AG04449 (cell line): Measurements from ENCODE around the gene GABPB2.

Experiments used
- CTCF ChIA-PET: fragments of 350-600 bp; formaldehyde crosslinking; extraction: SDS; loops from one replicate; lab custom pipeline; 2021; ENCODE audit warnings: antibody characterized with exemption; lab: Yijun Ruan, JAX
- POLR2A ChIA-PET: fragments of 400-600, 350-600 bp; formaldehyde crosslinking; extraction: SDS; loops from one replicate; lab custom pipeline; 2020; ENCODE audit warnings: antibody characterized with exemption, inconsistent platforms; lab: Yijun Ruan, JAX
- DNase-seq: peaks from one replicate; pipeline ENCODE4 v3.0.0-alpha.2; 2010; ENCODE audit warnings: low read depth, low spot score
- H3K4me3 ChIP-seq: 2 replicates; pipeline ENCODE4 v1.5.1; 2011; ENCODE audit warnings: low read depth, mild to moderate bottlenecking, control low read depth, low read length
- TF ChIP-seq, protein P1 (sequence below): IDR thresholded peaks from one replicate; pipeline ENCODE4 v1.5.1; 2011; ENCODE audit warnings: mild to moderate bottlenecking, moderate library complexity, low read length, control low read depth, inconsistent platforms; ENCODE audit not compliant: insufficient read depth; ENCODE audit errors: missing control alignments

The GABPB2 gene

DNA sequence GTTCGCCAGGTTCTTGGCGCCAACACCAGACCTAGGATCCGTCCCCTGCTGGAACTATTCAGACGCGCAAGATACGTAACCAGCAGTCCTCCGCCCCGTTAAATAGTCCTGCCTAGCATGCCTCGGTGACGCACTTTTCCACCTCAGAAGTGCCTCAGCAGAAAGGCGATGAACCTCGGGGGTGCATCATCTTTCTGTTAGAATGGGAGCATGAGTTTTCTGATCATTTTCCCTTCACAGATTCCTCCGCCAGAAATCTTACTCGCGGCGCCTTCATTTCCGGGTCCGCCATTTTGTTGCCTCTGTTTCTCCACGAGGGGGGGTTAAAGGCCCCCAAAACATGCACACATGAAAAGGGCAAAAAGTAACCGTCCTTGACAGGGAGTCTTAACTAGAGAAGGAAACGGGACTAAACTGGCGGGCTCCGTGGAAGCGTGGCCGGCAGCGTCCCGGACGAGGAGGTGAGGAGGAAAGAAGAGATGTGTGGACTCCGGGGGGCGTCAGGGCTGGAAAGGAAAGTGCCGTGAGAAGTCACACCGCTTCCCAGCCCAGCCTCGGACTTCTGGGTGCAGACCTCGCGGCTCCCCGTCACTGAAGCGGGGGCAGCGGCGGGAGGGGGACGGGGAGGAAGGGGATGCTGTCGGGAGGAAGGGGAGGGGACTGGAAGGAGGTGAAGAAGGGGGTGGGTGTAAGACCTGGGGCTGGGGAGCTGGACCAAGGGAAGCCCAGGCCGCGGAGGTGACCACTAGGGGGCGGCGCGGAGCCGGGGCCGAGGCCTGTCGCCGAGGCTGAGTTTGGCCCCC, at the start of gene GABPB2:
Gene GABPB2, plus strand, starts transcription at position 288 of the 803 bp plus-strand sequence. CDS start 17,429 bp downstream, outside the sequence.
- POLR2A ChIA-PET: interaction anchor here (0.6 to 1.0 kb wide), 3 partner anchors 8 to 13 kb away, joined by 3 to 5 read pairs (median 3); partner anchors contain the start of gene CDC42SE1
- peak within 1 kb of the TSS; percentile 80 for H3K4me3 ChIP-seq

DNA sequence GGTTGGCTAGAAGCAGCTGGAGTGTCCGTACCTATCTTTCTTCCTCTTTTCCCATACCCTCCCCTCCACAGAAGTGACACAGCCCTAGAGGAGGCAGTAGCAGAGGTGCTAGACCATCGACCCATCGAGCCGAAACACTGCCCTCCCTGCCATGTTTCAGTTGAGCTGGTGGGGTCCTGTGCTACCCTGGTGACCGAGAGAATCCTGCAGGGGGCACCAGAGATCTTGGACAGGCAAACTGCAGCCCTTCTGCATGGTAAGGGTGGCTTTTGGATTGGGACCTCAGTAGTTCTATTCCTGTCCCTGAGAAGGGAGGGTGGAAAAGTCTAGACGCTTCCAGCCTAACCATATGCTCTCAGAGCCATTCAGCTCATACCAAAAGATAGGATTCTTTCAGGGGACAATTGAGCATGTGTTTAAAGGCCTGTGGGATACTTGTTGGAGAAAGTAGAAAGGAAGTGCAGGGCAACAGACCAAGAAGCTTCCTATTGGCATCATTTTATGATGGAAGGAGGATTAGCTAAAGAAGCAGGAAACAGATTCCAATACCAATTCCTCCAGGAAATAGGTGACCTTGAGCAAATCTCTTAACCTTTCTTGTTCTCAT, 45.9 kb upstream of the GABPB2 start:
- TF ChIP-seq, protein P1, sequence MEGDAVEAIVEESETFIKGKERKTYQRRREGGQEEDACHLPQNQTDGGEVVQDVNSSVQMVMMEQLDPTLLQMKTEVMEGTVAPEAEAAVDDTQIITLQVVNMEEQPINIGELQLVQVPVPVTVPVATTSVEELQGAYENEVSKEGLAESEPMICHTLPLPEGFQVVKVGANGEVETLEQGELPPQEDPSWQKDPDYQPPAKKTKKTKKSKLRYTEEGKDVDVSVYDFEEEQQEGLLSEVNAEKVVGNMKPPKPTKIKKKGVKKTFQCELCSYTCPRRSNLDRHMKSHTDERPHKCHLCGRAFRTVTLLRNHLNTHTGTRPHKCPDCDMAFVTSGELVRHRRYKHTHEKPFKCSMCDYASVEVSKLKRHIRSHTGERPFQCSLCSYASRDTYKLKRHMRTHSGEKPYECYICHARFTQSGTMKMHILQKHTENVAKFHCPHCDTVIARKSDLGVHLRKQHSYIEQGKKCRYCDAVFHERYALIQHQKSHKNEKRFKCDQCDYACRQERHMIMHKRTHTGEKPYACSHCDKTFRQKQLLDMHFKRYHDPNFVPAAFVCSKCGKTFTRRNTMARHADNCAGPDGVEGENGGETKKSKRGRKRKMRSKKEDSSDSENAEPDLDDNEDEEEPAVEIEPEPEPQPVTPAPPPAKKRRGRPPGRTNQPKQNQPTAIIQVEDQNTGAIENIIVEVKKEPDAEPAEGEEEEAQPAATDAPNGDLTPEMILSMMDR: peak; percentile 79
- no peak for DNase-seq
- ChIA-PET POLR2A (no interaction called here), CTCF (interaction anchor here (0.6 to 3.0 kb wide), 33 partner anchors 10 to 151 kb away, joined by 3 to 19 read pairs (median 4); partner anchors contain the start of genes BNIPL, C1orf56, LYSMD1 and MINDY1)
- no peak overlapping the region for H3K4me3 ChIP-seq

More for the DNA sequence above, at the start of gene GABPB2:
- CTCF ChIA-PET: interaction anchor here (0.7 to 4.7 kb wide), 14 partner anchors 9 to 103 kb away, joined by 3 to 44 read pairs (median 4); partner anchors contain the start of genes C1orf56, CDC42SE1 and MLLT11
- TF ChIP-seq, protein P1: peak; percentile 94
- DNase-seq: peak; percentile 89

DNA sequence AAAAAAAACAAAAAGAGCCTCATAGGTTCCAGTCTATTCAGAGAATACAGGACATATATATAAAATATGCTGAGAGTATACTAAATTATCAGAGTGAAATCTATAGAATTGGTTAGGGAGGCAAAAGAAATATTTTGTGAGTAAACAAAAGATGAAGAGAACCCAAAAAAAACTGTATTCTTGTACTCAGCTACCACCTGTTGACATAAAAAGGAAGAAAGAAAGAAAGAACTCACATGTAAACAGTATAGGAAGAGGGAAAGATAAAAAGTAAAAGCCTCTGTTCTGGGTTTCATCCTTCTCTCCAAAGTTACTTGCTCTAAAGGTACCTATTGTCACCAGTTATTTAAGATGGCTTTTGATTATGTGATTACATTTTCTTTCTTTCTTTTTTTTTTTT, 44.1 kb upstream of the GABPB2 start:
- ChIA-PET CTCF (interaction anchor here (0.6 to 3.3 kb wide), 5 partner anchors 12 to 73 kb away, joined by 3 to 19 read pairs (median 4); partner anchors contain the start of genes C1orf56 and MINDY1), POLR2A (no interaction called here)
- TF ChIP-seq, protein P1: no peak
- no peak overlapping the region for H3K4me3 ChIP-seq
- no peak for DNase-seq

DNA sequence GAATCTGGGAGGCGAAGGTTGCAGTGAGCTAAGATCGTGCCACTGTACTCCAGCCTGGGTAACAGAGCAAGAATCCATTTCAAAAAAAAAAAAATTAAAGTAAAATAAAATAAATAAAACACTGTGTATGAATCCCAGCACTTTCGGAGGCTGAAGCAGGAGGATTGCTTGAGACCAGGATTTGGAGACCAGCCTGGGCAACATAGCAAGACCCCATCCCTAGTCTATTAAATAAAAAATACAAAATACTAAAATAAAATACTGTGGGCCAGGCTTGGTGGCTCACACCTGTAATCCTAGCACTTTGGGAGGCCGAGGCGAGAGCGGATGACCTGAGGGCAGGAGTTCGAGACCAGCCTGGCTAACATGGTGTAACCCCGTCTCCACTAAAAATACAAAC, 38.4 kb upstream of the GABPB2 start:
- POLR2A ChIA-PET: no interaction called here
- no peak for DNase-seq
- CTCF ChIA-PET: interaction anchor here (0.7 to 0.9 kb wide), 3 partner anchors 9 to 40 kb away, joined by 3 read pairs; partner anchors contain the start of gene C1orf56
- no peak overlapping the region for H3K4me3 ChIP-seq
- TF ChIP-seq, protein P1: no peak

DNA sequence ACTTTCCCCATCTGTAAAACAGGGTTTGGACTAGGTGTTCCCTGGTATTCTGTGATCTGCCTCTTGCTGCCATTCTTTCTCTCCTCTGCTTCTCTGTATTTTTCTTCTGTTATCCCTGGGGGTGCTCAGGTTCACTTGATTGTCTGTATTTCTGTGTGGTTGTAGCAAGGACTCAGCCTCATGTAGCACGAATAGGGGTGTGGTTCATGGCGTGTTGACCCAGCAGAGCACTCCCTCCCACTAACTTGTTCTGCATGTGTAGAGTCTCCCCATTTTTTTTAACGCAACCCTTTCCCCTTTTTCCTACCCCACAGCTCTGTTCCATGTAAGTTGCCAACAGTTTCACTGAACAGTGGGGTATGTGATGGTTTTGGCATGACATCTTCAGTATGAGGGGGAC, 35.4 kb upstream of the GABPB2 start:
- CTCF ChIA-PET: interaction anchor here (1.3 to 2.5 kb wide), 2 partner anchors 10 to 13 kb away, joined by 6 to 15 read pairs; partner anchors contain the start of gene C1orf56
- TF ChIP-seq, protein P1: no peak
- no peak overlapping the region for H3K4me3 ChIP-seq
- POLR2A ChIA-PET: no interaction called here
- DNase-seq: no peak
